Measurements from ENCODE around the gene ZNF212. TPM values are rescaled to one million over a fixed set of nuclear protein-coding genes. Genes with fewer than 3 reads are reported as not detected.

The ZNF212 gene
- total RNA-seq, result 10 to 100 TPM; 18.7 to 28.0 TPM

DNA sequence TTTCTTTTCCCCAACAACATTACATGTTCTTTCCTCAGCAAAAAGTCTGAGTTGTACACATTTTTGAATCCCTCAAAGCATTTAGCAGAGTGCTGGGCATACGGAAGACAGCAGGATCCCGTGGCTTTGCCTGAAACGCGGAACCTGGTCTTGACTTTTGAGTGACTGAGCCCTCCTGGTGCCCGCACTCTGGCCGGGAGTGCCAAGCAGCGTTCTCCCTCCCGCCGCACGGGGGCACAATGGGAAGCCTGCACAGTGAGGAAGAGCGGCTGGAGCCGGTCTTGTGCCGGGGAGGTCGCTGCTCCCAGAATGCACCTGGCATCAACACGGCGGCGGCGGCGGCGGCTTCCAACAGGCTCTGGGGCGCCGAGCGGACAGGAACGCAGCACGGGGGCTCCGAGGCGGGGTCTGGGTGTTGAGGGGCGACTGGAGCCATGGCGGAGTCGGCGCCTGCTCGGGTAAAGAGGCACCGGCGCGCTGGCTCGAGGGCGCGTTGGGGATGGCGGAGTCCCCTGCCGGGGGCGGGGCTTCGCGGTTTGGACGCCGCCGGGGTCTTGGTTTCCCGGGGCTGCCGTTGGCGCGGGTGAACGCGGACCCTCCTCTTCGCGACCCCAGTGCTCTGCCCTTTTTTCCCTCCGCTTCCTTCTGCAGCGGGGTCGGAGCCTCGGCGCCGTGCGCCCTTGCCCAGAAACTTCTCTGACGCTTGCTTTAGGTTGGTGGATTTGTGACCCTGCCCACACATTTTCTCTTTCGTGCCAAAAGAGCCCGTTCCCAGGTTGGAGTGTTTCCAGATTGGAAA lies at the start of gene ZNF212:
Gene ZNF212, plus strand, starts transcription at position 307 of the 799 bp plus-strand sequence. Its CDS starts 128 bp downstream, at position 435.
- Mint-ChIP-seq H3K27me3 (ENCODE audit: low read depth) (peaks cover 7% of the 10 kb centered on the region), H3K27ac (peak within 1 kb of the TSS; percentile 94), H3K4me3 (peak within 1 kb of the TSS; percentile 81 to 93), H3K4me1 (ENCODE audit: low read depth) (peaks cover 47% of the 10 kb centered on the region), H3K36me3 (ENCODE audit: insufficient read depth in 2 of 2) (peaks cover 13 to 20% of the 10 kb centered on the region in 2 donors), H3K9me3 (peaks cover 0 to 5% of the 10 kb centered on the region in 2 donors)
- DNase-seq (peak; percentile 92 to 93), ATAC-seq (replicated peaks in 1 of 2) (peak; percentile 86 to 97)

DNA sequence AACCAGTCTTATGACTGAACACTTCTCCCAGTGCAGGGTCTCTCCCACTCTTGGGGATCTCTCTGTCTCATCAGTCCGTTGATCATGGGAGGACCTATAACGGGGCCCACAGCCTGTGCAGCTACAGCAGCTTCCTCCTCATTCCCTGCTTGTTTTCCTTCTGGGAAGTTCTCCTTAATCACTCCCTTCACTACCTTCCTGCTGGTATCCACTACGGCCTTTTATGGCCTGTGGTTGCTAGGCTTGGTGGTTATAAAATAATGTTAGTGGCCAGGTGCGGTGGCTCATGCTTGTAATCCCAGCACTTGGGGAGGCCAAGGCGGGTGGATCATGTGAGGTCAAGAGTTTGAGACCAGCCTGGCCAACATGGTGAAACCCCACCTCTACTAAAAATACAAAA lies 47.6 kb upstream of the ZNF212 start:
- peak overlapping the region; percentile 36 for H3K27ac Mint-ChIP-seq
- ATAC-seq (replicated peaks in 1 of 2) (no peak), DNase-seq (no peak)
- H3K27me3 Mint-ChIP-seq (ENCODE audit: low read depth), result no peaks in the 10 kb centered on the region
- peaks cover 2 to 5% of the 10 kb centered on the region in 2 donors for H3K36me3 Mint-ChIP-seq (ENCODE audit: insufficient read depth in 2 of 2)
- peak overlapping the region in 1 of 2 donors; percentile 58 for H3K4me3 Mint-ChIP-seq
- H3K4me1 Mint-ChIP-seq (ENCODE audit: low read depth), result peaks cover 24% of the 10 kb centered on the region
- no peaks in the 10 kb centered on the region for H3K9me3 Mint-ChIP-seq

DNA sequence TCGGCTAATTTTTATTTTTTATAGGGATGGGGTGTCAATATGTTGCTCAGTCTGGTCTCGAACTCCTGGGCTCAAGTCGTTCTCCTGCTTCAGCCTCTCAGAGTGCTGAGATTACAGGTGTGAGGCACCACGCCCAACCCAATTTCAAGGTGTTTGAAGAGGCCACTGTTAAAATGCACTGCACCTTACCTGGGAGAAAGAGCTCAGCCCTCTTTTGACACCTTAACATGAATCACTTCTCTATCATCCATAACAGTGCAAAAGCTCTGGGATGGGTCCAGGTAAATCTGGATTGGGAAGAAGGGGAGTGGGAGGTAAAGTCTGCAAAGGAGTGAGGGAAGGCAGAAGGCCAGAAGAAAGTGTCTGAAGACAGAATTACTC lies 44.7 kb upstream of the ZNF212 start:
- Mint-ChIP-seq H3K27ac (peak overlapping the region; percentile 35), H3K27me3 (ENCODE audit: low read depth) (no peaks in the 10 kb centered on the region), H3K4me1 (ENCODE audit: low read depth) (peaks cover 52% of the 10 kb centered on the region), H3K36me3 (ENCODE audit: insufficient read depth in 2 of 2) (peaks cover 16 to 20% of the 10 kb centered on the region in 2 donors), H3K4me3 (peak overlapping the region; percentile 84 to 88), H3K9me3 (no peaks in the 10 kb centered on the region)
- no peak for ATAC-seq (replicated peaks in 1 of 2)
- DNase-seq, result no peak

DNA sequence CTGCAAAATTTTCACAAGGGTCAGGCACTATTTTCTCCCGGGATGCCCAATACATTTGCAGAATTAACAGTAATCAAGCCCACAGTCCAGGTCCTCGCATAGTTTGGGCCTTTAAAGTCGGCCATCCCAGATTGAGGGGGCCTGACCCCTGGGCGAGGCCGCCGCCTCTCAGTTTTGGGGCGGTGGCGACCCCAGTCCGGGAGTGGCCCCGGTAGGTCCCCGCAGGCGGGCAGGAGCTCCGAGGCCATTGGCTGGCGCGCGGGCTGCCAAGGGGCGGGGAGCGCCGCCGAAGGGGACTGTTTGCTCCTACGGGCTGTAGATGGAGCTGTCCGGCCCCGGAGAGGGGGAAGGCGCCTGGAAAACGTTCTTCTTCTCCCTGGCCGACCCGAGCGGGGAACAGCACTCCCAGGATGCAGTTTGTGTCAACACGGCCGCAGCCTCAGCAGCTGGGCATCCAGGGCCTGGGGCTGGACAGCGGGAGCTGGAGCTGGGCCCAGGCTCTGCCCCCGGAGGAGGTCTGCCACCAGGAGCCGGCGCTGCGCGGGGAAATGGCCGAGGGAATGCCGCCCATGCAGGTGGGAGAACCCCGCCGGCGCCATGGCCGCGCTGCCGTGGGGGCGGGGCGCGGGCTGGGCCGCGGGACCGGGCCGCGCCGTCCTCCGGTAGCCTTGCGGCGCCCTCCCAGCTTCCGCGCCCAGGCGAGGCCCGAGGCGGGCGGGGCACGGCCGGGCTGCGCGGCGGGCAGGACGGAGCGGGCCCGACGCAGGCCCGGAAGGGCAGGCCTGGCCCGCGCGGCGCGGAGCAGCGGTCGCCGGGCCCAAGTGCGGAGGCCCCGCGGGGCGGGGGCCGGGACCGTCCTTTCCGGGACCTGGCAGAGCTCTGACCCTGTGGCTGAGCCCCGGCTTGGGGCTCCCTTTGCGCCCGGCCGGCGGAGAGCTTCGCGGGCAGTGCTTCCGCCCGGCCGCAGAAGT lies 44.0 kb upstream of the ZNF212 start, which contains the start of gene ZNF282:
Gene ZNF282, plus strand, starts transcription at position 367 of the 971 bp plus-strand sequence. Its CDS starts 44 bp downstream, at position 411.
- Mint-ChIP-seq H3K4me3 (peak within 1 kb of the TSS; percentile 90 to 91), H3K27ac (peak within 1 kb of the TSS; percentile 97), H3K36me3 (ENCODE audit: insufficient read depth in 2 of 2) (peaks cover 21 to 25% of the 10 kb centered on the region in 2 donors), H3K27me3 (ENCODE audit: low read depth) (no peaks in the 10 kb centered on the region), H3K4me1 (ENCODE audit: low read depth) (peaks cover 57% of the 10 kb centered on the region), H3K9me3 (no peaks in the 10 kb centered on the region)
- DNase-seq, result peak; percentile 86 to 90
- peak; percentile 93 for ATAC-seq (replicated peaks in 1 of 2)

DNA sequence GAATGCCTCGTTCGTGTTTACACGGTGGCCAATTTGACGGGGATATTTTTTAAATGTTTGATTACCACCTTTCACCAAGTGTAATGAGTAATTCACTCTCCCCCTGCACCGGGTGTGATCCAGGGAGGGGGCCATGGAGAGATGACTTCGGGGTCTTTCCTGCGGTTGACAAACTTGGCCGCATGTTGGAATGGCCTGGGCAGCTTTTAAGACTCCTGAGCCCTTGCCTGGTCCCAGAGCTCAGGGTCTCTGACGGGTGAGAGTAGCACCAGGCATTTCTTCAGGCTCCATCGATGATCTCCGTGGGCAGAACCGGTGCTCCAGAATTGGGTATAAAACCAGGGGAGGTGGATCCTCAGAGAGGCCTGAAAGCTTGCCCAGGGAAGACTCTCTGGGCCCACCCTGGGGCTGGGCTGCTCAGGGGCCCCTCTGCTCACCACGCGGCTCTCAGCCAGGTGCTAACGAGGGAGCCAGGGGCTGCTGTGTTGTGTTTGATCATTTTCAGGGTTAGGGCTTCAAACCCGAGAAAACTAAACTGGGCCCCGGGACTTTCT lies 43.2 kb upstream of the ZNF212 start:
- no peaks in the 10 kb centered on the region for H3K9me3 Mint-ChIP-seq
- ATAC-seq (replicated peaks in 1 of 2) (peak in 1 of 2 donors; percentile 12), DNase-seq (no peak)
- H3K4me3 Mint-ChIP-seq, result peak overlapping the region; percentile 90 to 91
- H3K4me1 Mint-ChIP-seq (ENCODE audit: low read depth), result peaks cover 63% of the 10 kb centered on the region
- peak overlapping the region; percentile 97 for H3K27ac Mint-ChIP-seq
- no peaks in the 10 kb centered on the region for H3K27me3 Mint-ChIP-seq (ENCODE audit: low read depth)
- H3K36me3 Mint-ChIP-seq (ENCODE audit: insufficient read depth in 2 of 2), result peaks cover 26 to 30% of the 10 kb centered on the region in 2 donors

DNA sequence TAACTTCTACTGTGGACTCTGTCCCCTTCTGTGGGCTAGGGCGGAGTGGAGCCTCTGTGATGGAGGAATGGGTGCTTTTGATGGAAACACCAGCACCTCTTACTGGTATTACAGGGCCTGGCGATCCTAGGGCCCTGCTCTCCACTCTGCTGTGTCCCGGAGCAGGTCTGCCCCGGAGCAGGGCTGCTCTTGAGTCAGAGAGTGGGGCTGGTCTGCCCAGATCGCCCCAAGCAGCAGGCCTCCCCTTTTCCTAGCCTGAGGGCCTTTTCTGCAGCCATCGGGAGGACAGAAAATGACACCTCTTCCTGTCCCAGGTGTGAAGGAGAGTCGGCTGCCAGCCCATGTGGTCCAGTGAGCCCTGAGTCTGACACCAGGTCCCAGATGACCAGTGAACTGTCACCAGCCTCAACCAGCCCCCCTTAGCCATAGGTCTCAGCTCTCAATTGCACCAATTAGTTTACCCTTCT lies 42.7 kb upstream of the ZNF212 start:
- Mint-ChIP-seq H3K27me3 (ENCODE audit: low read depth) (no peaks in the 10 kb centered on the region), H3K4me3 (peak overlapping the region; percentile 90 to 91), H3K27ac (peak overlapping the region; percentile 97), H3K36me3 (ENCODE audit: insufficient read depth in 2 of 2) (peaks cover 28 to 31% of the 10 kb centered on the region in 2 donors), H3K9me3 (no peaks in the 10 kb centered on the region), H3K4me1 (ENCODE audit: low read depth) (peaks cover 63% of the 10 kb centered on the region)
- DNase-seq (peak in 1 of 2 donors; percentile 16), ATAC-seq (replicated peaks in 1 of 2) (peak in 1 of 2 donors; percentile 15)

DNA sequence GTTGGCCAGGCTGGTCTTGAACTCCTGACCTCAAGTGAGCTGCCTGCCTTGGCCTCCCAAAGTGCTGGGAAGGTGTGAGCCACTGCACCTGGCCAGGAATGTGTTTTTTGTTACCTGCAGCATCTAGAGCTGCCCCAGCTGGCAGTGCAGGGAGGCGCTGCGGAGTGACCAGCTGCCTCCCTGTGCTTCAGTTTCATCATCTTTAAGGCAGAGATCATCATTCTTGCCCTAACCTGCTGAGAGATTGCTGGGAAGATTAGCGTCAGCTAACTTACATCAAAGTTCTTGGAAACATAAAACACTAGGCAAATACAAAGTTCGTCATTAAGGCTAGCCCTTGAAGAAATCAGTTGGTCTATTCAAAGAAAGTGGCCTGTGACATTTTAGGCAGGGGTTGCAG lies 41.8 kb upstream of the ZNF212 start:
- ATAC-seq (replicated peaks in 1 of 2) (no peak), DNase-seq (no peak)
- H3K9me3 Mint-ChIP-seq, result no peaks in the 10 kb centered on the region
- peaks cover 31 to 40% of the 10 kb centered on the region in 2 donors for H3K36me3 Mint-ChIP-seq (ENCODE audit: insufficient read depth in 2 of 2)
- no peaks in the 10 kb centered on the region for H3K27me3 Mint-ChIP-seq (ENCODE audit: low read depth)
- peak overlapping the region; percentile 90 to 91 for H3K4me3 Mint-ChIP-seq
- H3K27ac Mint-ChIP-seq, result peak overlapping the region; percentile 97
- H3K4me1 Mint-ChIP-seq (ENCODE audit: low read depth), result peaks cover 69% of the 10 kb centered on the region

DNA sequence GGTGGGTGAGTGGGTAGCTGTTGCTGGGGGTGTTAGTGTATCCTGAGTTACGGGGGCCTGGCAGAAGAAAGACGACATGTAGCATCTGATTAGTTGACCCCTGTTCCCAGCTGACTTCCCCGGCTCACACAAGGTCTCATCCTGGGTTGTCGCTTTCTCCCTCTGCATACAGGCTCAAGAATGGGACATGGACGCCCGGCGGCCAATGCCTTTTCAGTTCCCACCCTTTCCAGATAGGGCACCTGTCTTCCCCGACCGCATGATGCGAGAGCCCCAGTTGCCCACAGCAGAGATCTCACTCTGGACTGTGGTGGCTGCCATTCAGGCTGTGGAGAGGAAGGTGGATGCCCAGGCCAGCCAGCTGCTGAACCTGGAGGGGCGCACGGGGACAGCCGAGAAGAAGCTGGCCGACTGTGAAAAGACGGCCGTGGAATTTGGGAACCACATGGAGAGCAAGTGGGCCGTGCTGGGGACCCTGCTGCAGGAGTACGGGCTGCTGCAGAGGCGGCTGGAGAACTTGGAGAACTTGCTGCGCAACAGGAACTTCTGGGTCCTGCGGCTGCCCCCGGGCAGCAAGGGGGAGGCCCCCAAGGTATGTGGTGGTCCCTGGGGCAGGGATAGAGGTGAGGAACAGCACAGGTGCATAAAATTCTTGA lies 41.2 kb upstream of the ZNF212 start:
- Mint-ChIP-seq H3K4me1 (ENCODE audit: low read depth) (peaks cover 75% of the 10 kb centered on the region), H3K4me3 (peak overlapping the region; percentile 8 to 90), H3K36me3 (ENCODE audit: insufficient read depth in 2 of 2) (peaks cover 34 to 44% of the 10 kb centered on the region in 2 donors), H3K27ac (peak overlapping the region; percentile 97), H3K27me3 (ENCODE audit: low read depth) (no peaks in the 10 kb centered on the region), H3K9me3 (no peaks in the 10 kb centered on the region)
- DNase-seq, result no peak
- no peak for ATAC-seq (replicated peaks in 1 of 2)

DNA sequence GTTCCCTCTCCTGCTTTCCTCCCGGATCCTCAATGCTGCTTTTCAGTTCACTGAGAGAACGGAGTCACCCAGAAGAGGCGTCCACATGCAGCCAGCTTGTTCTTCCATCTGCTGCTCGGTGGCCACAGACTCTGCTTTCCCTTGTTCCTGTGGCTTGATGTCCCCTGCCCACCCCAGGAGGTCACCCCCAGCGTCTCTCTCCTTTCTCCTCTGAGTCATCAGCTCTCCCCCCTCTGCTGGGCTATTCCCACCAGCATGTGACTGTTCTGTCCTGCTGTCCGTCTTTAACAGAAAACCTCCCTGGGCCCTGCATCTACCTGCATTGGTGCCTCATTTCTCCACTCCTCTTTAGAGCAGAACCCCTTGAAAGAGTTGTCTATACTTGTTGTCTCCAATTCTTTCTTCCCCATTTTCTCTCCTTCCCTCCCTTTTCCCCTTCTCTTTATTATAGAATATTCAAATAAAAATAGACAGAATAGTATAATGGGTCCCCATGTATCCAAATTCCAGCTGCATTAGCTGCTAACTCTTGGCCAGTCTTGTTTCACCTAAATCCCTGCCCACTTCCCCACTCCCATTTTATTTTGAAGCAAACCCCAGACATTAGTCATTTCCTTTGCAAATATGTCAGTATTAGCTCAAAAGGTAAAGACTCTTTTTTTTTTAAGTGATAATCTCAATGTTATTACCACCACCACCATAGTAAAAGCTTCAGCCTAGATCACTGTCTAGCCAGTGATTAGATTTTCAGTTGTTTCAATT lies 40.0 kb upstream of the ZNF212 start:
- peaks cover 86% of the 10 kb centered on the region for H3K4me1 Mint-ChIP-seq (ENCODE audit: low read depth)

DNA sequence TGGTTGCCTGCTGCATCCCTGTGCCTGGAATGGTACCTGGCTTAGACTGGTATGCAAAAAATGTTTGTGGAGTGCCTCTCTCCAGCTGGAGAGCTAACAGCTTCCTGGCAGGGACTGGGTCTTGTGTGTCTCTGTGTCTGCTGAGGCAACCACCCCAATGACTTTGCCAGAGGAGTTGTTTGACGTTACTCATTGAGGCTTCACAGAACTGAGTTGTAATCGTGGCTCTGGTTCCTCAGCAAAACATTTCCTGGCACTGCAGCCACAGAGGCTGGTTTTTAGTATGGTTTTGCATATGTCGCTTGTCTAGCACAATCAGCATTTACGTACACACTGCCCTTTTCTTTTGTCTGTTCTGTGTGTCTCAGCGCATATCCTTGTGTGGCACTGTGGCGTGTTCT lies 36.6 kb upstream of the ZNF212 start:
- no peaks in the 10 kb centered on the region for H3K27me3 Mint-ChIP-seq (ENCODE audit: low read depth)
- H3K4me1 Mint-ChIP-seq (ENCODE audit: low read depth), result peaks cover 70% of the 10 kb centered on the region
- H3K36me3 Mint-ChIP-seq (ENCODE audit: insufficient read depth in 2 of 2), result peaks cover 45 to 62% of the 10 kb centered on the region in 2 donors
- DNase-seq, result peak; percentile 61 to 74
- peak overlapping the region; percentile 98 for H3K27ac Mint-ChIP-seq
- peak overlapping the region; percentile 75 to 82 for H3K4me3 Mint-ChIP-seq
- H3K9me3 Mint-ChIP-seq, result no peaks in the 10 kb centered on the region
- ATAC-seq (replicated peaks in 1 of 2), result peak; percentile 90 to 93

More for the DNA sequence above, 40.0 kb upstream of the ZNF212 start:
- Mint-ChIP-seq H3K4me3 (peak overlapping the region; percentile 55 to 90), H3K9me3 (no peaks in the 10 kb centered on the region), H3K27me3 (ENCODE audit: low read depth) (no peaks in the 10 kb centered on the region), H3K36me3 (ENCODE audit: insufficient read depth in 2 of 2) (peaks cover 40 to 55% of the 10 kb centered on the region in 2 donors), H3K27ac (peak overlapping the region; percentile 59)
- DNase-seq (no peak), ATAC-seq (replicated peaks in 1 of 2) (no peak)

DNA sequence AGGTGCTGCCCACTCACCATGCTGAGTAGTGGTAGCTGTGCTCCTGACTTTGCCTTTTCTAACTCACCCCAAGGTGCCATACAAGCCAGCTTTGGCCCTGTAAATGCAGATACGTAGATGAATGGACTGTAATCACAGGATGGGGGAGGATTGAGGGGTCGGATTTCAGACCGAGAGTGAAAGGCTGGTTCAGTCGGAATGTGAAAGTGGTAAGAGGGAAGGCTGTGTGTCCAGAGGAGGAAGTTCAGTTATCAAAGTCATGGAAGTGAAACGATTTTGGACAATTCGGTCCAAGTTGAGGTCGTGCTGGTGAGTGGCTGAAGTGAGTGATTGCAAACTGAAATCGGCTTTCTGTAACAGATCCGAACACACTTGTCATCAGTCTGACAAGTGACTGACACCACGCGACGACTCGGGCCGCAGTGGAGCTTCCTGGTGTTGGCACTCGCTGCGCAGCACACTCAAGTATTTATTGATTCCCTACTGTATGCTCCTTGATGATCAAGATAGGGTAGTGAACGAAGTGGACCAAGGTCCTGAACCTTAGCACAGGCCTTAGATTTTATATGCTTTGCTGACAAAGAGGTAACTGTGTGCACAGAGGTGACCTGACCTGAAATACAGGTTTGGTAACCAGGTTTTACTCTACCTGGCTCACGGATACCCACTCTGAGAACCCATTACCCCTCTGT lies 33.6 kb upstream of the ZNF212 start:
- peak overlapping the region; percentile 2 for H3K27ac Mint-ChIP-seq
- peaks cover 60% of the 10 kb centered on the region for H3K4me1 Mint-ChIP-seq (ENCODE audit: low read depth)
- H3K36me3 Mint-ChIP-seq (ENCODE audit: insufficient read depth in 2 of 2), result peaks cover 41 to 57% of the 10 kb centered on the region in 2 donors
- ATAC-seq (replicated peaks in 1 of 2) (no peak), DNase-seq (no peak)
- peaks cover 0 to 1% of the 10 kb centered on the region in 2 donors for H3K9me3 Mint-ChIP-seq
- no peaks in the 10 kb centered on the region for H3K27me3 Mint-ChIP-seq (ENCODE audit: low read depth)
- no peak overlapping the region for H3K4me3 Mint-ChIP-seq
